Measurements from ENCODE around the gene ARID3B. TPM values are rescaled to one million over a fixed set of nuclear protein-coding genes. Genes with fewer than 3 reads are reported as not detected.

Gene ARID3B
- total and polyA plus RNA-seq, 2 donors (not counting 1 experiment from before 2014, with no cell fraction given) = 0.72 to 0.99 TPM

GRCh38 chr15:74578496-74578994 lies 37.5 kb downstream of the ARID3B start:
- Histone ChIP-seq H3K9me3 (ENCODE audit: control insufficient read depth, insufficient read depth, low read depth, low read length) (no peaks in the 10 kb centered on the region), H2AFZ (ENCODE audit: low read length) (no peak overlapping the region), H3K27ac (ENCODE audit: insufficient read depth, low read length) (no peak overlapping the region), H3K4me1 (ENCODE audit: control insufficient read depth, extremely low read depth, insufficient read depth, low read length) (no peaks in the 10 kb centered on the region), H3K4me3 (replicated peaks in 1 of 4; ENCODE audit: control extremely low read depth in 1 of 4, insufficient read depth in 1 of 4, low read depth in 3 of 4, low read length in 4 of 4) (no peak overlapping the region), H4K20me1 (ENCODE audit: control insufficient read depth, extremely low read depth, insufficient read depth, low read length) (no peaks in the 10 kb centered on the region), H3K9ac (ENCODE audit: insufficient read depth, low read length) (no peak overlapping the region), H3K79me2 (ENCODE audit: control insufficient read depth, insufficient read depth, low read length) (no peaks in the 10 kb centered on the region), H3K27me3 (ENCODE audit: control insufficient read depth, insufficient read depth, low read length) (no peaks in the 10 kb centered on the region), H3K4me2 (ENCODE audit: extremely low read depth, insufficient read depth, low read length) (no peak overlapping the region), H3K36me3 (ENCODE audit: control insufficient read depth, insufficient read depth, low read length) (no peaks in the 10 kb centered on the region)
- TF ChIP-seq CTCF (conservative IDR thresholded peaks at IDR 0.05 in 1 of 2, IDR thresholded peaks at IDR 0.05 in 1 of 2; ENCODE audit: low read depth in 1 of 2, low read length in 2 of 2) (no peak), EZH2 (IDR thresholded peaks at IDR 0.05; ENCODE audit: low read length, missing control alignments) (no peak)
- no peak for DNase-seq (ENCODE audit: low read depth in 2 of 2)

- Histone ChIP-seq H2AFZ (ENCODE audit: low read length) (no peak overlapping the region), H3K4me3 (replicated peaks in 1 of 4; ENCODE audit: control extremely low read depth in 1 of 4, insufficient read depth in 1 of 4, low read depth in 3 of 4, low read length in 4 of 4) (no peak overlapping the region), H3K79me2 (ENCODE audit: control insufficient read depth, insufficient read depth, low read length) (no peaks in the 10 kb centered on the region), H3K27ac (ENCODE audit: insufficient read depth, low read length) (no peak overlapping the region), H4K20me1 (ENCODE audit: control insufficient read depth, extremely low read depth, insufficient read depth, low read length) (no peaks in the 10 kb centered on the region), H3K36me3 (ENCODE audit: control insufficient read depth, insufficient read depth, low read length) (no peaks in the 10 kb centered on the region), H3K4me2 (ENCODE audit: extremely low read depth, insufficient read depth, low read length) (no peak overlapping the region), H3K27me3 (ENCODE audit: control insufficient read depth, insufficient read depth, low read length) (no peaks in the 10 kb centered on the region), H3K4me1 (ENCODE audit: control insufficient read depth, extremely low read depth, insufficient read depth, low read length) (no peaks in the 10 kb centered on the region), H3K9me3 (ENCODE audit: control insufficient read depth, insufficient read depth, low read depth, low read length) (no peaks in the 10 kb centered on the region), H3K9ac (ENCODE audit: insufficient read depth, low read length) (no peak overlapping the region)
- no peak for DNase-seq (ENCODE audit: low read depth in 2 of 2)
- TF ChIP-seq CTCF (conservative IDR thresholded peaks at IDR 0.05 in 1 of 2, IDR thresholded peaks at IDR 0.05 in 1 of 2; ENCODE audit: low read depth in 1 of 2, low read length in 2 of 2) (no peak), EZH2 (IDR thresholded peaks at IDR 0.05; ENCODE audit: low read length, missing control alignments) (no peak)
Measured at GRCh38 chr15:74579001-74579400, 38.0 kb downstream of the ARID3B start.

- H3K4me2 ChIP-seq (ENCODE audit: extremely low read depth, insufficient read depth, low read length) = no peak overlapping the region
- no peaks in the 10 kb centered on the region for H3K79me2 ChIP-seq (ENCODE audit: control insufficient read depth, insufficient read depth, low read length)
- DNase-seq (ENCODE audit: low read depth in 2 of 2) = no peak
- H4K20me1 ChIP-seq (ENCODE audit: control insufficient read depth, extremely low read depth, insufficient read depth, low read length) = no peaks in the 10 kb centered on the region
- TF ChIP-seq CTCF (conservative IDR thresholded peaks at IDR 0.05 in 1 of 2, IDR thresholded peaks at IDR 0.05 in 1 of 2; ENCODE audit: low read depth in 1 of 2, low read length in 2 of 2) (no peak), EZH2 (IDR thresholded peaks at IDR 0.05; ENCODE audit: low read length, missing control alignments) (no peak)
- no peak overlapping the region for H2AFZ ChIP-seq (ENCODE audit: low read length)
- no peaks in the 10 kb centered on the region for H3K36me3 ChIP-seq (ENCODE audit: control insufficient read depth, insufficient read depth, low read length)
- no peaks in the 10 kb centered on the region for H3K9me3 ChIP-seq (ENCODE audit: control insufficient read depth, insufficient read depth, low read depth, low read length)
- no peak overlapping the region for H3K27ac ChIP-seq (ENCODE audit: insufficient read depth, low read length)
- H3K9ac ChIP-seq (ENCODE audit: insufficient read depth, low read length) = no peak overlapping the region
- H3K4me1 ChIP-seq (ENCODE audit: control insufficient read depth, extremely low read depth, insufficient read depth, low read length) = no peaks in the 10 kb centered on the region
- H3K4me3 ChIP-seq (replicated peaks in 1 of 4; ENCODE audit: control extremely low read depth in 1 of 4, insufficient read depth in 1 of 4, low read depth in 3 of 4, low read length in 4 of 4) = no peak overlapping the region
- no peaks in the 10 kb centered on the region for H3K27me3 ChIP-seq (ENCODE audit: control insufficient read depth, insufficient read depth, low read length)
Measured at GRCh38 chr15:74580538-74581350, 39.7 kb downstream of the ARID3B start.
